Measurements from ENCODE around the gene FANK1.
"Not testable (repeated sequence)": the region's sequence is repeated elsewhere in the genome, so short reads cannot be mapped to it uniquely, and the experiment has no call there.

FANK1 gene

GRCh38 chr10:125892402-125892801 is 4.0 kb upstream of the FANK1 start:
- DNase-seq, result not testable (repeated sequence)

- not testable (repeated sequence) for DNase-seq
Observed at GRCh38 chr10:125894176-125894575, 2.2 kb upstream of the FANK1 start.

- peak; percentile 39 for DNase-seq
Observed at GRCh38 chr10:125895130-125896087, 955 bp upstream of the FANK1 start.

GRCh38 chr10:125897317-125897716 is 953 bp downstream of the FANK1 start:
- DNase-seq, result not testable (repeated sequence)

- DNase-seq, result not testable (repeated sequence)
Observed at GRCh38 chr10:125900963-125901362, 4.6 kb downstream of the FANK1 start.

GRCh38 chr10:125903135-125903640 is 6.8 kb downstream of the FANK1 start:
- DNase-seq, result not testable (repeated sequence)

- not testable (repeated sequence) for DNase-seq
Observed at GRCh38 chr10:125905069-125905994, 9.0 kb downstream of the FANK1 start.

GRCh38 chr10:125907598-125907997 is 11.2 kb downstream of the FANK1 start:
- not testable (repeated sequence) for DNase-seq

GRCh38 chr10:125908813-125909212 is 12.4 kb downstream of the FANK1 start:
- DNase-seq, result not testable (repeated sequence)

GRCh38 chr10:125909491-125909890 is 13.1 kb downstream of the FANK1 start:
- DNase-seq, result not testable (repeated sequence)

- DNase-seq, result no peak
Observed at GRCh38 chr10:125911145-125911544, 14.8 kb downstream of the FANK1 start.

GRCh38 chr10:125911990-125912389 is 15.6 kb downstream of the FANK1 start:
- DNase-seq, result no peak

- DNase-seq, result not testable (repeated sequence)
Observed at GRCh38 chr10:125913277-125913676, 16.9 kb downstream of the FANK1 start.

GRCh38 chr10:125916977-125917376 is 20.6 kb downstream of the FANK1 start:
- no peak for DNase-seq

- DNase-seq, result not testable (repeated sequence)
Observed at GRCh38 chr10:125917704-125918361, 21.5 kb downstream of the FANK1 start.

GRCh38 chr10:125921643-125922306 is 25.4 kb downstream of the FANK1 start:
- DNase-seq, result not testable (repeated sequence)

GRCh38 chr10:125925262-125925834 is 29.0 kb downstream of the FANK1 start:
- DNase-seq, result no peak

GRCh38 chr10:125926247-125926646 is 29.9 kb downstream of the FANK1 start:
- no peak for DNase-seq

GRCh38 chr10:125927265-125927664 is 30.9 kb downstream of the FANK1 start:
- DNase-seq, result not testable (repeated sequence)

GRCh38 chr10:125928928-125929585 is 32.7 kb downstream of the FANK1 start:
- no peak for DNase-seq

- no peak for DNase-seq
Observed at GRCh38 chr10:125929618-125930017, 33.3 kb downstream of the FANK1 start.

Measured in NCI-H69 (cell line).